HG03558 (cell line): ENCODE results near the gene CCDC197.

ENCODE experiments used
- ATAC-seq: cut with Tn5 transposase; IDR thresholded peaks from one replicate; pipeline ENCODE4 v1.9.1; 2021; ENCODE audit warnings: moderate number of reproducible peaks; ENCODE audit not compliant: unreplicated experiment; ENCODE audit errors: extremely low read depth

Gene CCDC197

GRCh38 chr14:94021416-94022157 is 24.5 kb downstream of the CCDC197 start:
- ATAC-seq: no peak

DNA sequence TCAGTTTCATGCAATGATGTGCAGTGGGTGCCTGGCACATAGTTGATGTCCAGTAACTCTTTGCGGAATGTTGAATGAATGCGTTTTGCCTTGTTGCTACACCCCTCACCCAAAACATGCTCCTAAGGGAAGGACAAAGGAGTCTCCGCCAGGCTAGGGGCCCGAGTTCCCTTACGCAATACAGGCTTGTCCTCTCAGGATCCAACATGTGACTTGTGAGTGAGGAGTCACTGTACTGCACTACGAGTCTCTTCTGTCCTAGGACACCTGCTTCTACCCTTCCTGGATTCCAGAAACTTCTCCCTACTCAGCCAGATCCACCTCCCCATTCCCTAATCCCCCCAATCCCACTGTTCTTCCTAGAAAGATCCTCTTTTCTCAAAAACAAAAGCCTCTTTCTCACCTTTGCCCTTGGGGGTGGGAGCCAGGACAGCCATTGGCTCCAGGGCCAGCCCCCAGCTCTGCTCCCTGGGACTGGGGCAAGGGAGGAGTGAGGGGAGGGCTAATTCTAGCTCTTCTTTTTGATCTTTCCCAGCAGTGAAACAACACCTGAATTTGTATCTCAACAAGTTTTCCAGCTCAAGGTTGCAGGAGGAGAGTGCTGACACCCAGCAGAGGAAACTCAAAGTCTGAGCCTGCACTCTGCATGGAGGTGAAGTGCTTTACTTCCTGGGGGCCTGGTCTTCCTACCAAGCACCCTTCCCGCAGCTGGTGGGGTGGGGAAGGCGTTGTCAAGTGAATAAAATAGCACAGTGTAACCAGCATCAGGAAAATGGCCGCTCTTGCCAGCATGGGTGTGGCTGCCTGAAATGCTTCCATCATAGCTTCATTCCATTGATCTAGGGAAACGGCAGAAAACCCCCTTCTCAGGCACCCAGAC is 25.7 kb downstream of the CCDC197 start:
- ATAC-seq: no peak

GRCh38 chr14:94024549-94024948 is 27.4 kb downstream of the CCDC197 start:
- no peak for ATAC-seq

DNA sequence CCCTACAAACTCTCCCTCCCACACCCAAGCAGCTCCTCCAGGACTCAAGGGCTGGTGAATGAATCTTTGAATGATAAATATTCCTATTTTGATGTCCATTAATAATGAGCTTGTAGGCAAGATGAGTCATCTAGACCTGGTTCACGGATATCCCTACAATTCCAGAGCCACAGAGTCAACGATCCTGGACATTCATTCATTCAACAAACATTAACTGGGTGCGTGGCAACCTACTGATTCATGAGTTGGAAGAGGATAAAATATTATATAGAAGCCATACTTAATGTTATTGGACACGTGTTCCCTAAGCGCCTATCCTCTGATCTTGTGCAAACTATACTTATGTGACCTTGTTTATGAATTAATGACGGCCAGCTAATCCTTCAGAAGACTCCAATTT is 28.6 kb downstream of the CCDC197 start:
- ATAC-seq: no peak

DNA sequence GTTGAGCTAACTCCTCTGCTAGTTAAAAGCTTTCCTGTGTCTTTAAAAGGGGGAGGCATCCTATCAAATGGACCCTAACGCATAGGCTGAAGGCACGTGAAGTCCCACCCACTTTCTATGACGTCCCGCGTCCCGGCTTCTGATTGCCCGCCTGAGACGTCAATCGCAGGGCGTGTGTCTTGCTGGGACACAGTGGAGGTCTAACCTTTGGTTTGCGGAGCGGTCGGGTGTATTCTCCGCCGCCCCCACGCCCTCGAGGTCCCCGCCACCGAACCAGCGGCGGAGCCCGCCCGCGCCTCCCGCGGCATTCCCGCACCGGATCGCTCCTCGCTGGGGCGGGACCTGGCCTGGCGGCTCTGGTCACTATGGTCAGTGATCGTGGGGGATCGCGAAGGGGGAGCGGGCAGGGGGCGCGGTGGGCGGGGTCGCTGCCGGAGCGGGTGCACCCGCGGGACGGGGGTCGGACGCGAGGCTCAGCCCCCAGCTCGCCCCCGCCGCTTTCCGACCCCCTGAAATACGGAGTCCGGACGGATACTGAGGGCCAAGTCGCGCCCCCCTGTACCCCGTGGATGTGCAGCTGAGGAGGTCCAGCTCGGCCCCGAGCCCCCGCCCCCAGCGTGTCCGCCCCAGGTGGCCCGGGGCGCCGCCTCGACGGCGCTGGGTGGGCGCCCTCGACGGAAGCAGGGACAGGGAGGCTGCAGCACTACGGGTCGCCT is 29.2 kb downstream of the CCDC197 start, which contains the start of gene OTUB2:
Gene OTUB2 (plus strand): TSS at position 168 of the 716 bp plus-strand sequence. CDS start 198 bp downstream, at position 366.
- peak; percentile 97 for ATAC-seq

DNA sequence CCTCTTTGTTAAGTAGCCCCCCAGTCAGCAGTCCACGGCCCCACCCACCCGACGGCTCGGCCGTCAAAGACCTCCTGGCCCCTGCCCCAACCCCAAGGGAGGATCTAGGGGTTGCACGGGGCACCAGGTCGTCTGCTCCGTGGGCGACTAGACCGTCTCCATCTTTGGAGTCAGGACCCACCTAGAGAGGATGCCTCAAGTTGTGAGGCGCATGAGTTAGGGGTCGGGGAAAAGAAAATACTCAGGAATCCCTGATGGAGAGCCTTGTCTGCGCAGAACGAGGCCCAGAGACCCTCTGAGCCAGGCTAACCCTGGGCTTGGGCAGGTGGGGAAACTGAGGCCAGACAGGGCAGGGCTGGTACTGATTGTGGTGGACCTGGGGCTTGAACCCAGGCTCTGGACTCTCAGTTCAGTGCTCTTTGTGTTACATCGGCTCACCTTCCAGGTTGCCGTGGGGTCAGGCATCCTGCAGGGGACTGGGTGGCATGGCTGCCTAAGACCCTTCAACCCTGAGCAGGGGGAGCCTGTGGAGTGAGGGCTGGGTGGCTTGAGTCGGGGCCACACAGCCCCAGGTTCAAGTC is 29.9 kb downstream of the CCDC197 start:
- ATAC-seq: no peak

GRCh38 chr14:94027566-94028449 is 30.7 kb downstream of the CCDC197 start:
- ATAC-seq: no peak

DNA sequence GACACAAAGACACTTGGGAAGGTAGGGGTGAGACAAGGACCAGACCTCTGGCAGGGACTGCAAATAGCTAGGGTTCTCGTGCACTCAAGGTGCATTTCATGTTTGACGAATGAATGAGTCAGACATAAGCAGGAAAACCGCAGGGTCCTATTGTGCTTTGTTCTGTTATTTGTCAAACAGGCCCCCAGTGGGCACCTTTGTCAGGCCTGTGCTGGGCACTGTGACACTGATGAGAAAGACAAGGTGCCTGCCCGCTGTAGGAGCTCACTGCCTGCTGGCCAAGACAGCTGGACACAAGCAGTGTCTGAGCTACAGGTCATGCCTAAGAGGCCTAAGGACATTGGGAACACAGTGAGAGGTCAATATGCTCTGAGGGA is 31.3 kb downstream of the CCDC197 start:
- ATAC-seq: no peak

DNA sequence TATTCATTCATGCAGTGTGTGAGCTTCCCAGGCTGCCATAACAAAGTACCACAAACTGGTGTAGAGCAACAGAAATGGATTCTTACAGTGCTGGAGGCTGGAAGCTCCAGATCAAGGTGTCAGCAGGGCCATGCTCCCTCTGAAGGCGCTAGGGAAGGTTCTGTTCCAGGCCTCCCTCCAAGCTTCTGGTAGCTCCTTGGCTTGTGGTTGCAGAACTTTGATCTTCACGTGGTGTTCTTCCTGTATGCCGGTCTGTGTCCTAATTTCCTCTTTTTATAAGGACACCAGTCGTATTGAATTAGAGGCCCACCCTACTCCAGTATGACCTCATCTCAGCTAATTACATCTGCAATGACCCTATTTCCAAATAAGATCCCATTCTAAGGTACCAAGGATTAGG is 32.2 kb downstream of the CCDC197 start:
- ATAC-seq: no peak

DNA sequence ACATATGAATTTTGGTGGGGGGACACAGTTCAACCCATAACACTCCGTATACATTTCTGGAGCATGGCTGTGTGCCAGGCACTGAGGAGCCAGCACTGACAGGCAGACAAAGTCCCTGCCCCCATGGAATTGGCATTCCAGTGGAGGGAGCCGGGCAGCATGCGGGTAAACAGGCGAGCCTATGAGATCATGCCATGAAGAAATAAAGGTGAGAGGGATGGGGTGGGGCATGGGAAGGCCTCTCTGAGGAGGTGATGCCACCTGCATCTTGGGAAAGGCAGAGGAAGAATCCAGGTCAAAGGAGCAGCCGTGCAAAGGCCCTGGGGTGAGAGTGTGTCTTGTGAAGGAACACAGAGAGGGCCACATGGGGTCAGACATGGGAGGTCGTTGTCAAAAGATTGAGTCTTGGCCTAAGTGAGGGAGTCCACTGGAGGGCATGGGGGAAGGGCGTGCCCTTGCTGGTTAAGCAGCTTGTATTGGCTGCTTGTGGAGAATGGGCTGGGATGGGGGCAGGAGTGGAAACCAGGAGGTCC is 32.6 kb downstream of the CCDC197 start:
- no peak for ATAC-seq

GRCh38 chr14:94030571-94030970 is 33.5 kb downstream of the CCDC197 start:
- no peak for ATAC-seq

GRCh38 chr14:94031161-94031882 is 34.2 kb downstream of the CCDC197 start:
- ATAC-seq: no peak

DNA sequence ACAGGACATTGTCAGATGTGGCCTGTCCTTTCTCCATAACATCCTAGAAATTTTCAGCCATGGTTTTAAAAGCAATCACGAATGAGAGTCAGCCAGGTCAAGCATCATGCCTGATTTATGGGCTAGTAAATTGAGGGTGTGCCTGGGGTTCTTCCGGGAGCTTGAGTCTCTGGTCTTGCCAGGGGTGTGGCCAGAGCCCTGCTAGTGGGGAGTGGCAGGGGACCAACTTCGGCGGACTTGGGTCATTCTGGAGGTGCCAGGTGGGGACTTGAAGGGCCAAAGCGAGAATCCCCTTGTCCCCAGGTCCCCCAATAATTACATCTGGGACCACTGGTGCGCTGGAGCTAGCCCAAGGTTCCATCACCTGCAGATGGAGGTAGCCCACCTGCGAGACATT is 34.8 kb downstream of the CCDC197 start:
- no peak for ATAC-seq

DNA sequence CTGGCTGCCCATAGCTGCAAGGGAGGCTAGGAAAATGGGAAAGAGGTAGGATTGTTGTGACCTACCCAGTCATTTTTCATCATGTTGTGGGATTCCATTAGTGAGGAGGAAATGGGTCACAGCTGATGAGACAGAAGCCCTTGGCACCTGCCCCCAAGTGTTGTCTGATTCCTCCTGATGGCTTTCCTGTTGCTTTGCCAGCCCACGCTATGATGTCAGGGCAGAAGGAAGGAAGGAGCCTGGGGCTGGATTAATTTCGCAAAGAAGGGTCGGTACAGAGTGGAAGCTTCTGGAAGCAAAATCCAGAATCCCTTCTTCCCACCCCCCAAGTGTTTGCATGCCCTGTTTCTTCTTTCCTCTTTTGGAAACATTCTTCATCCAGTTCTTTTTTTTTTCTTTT is 37.8 kb downstream of the CCDC197 start:
- no peak for ATAC-seq

DNA sequence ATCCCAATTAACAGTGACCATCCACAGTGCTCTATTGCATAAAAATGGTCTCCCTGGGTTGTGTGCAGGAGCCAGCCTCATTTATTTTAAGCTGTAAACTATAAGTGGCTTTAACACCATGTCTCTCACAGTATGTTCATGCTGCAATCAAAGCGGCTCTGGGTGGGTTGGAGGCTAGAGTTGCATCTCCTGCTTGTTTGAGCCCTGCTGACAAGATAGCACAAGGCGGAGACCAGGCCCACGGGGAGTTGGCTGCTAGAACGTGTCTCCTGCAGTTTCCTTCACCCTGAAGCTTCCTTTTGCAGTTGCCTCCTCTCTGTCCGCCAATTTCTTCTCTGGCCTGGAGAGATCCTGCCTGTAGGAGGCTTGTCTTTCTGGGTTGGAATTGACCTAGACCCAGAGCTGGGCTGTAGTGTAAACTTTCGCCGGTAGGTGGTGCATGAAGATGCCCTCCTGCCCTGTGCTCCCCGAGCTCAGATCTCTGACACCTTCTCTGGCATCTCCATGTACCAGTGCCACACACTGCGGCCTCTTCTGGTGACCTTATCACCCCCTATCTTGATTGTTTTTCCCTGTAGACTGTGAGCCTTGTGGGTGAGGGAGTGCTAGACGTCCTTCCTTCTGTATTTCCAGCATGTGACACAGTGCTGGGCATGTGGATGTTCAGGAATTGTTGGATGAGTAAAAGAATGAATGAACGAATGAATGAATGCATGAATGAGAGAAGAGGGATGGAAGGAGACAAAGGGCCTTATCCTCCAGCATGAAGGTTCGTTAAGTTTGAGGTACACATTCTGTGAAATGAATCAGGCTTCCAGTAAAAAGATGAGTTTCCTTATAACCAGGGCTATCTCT is 39.4 kb downstream of the CCDC197 start:
- peak; percentile 82 for ATAC-seq

GRCh38 chr14:94037954-94038353 is 40.9 kb downstream of the CCDC197 start:
- no peak for ATAC-seq

GRCh38 chr14:94038510-94038909 is 41.4 kb downstream of the CCDC197 start:
- no peak for ATAC-seq
